GM21576 (cell line): ENCODE data around the gene EBLN1.

Source experiments
- ATAC-seq: cut with Tn5 transposase; IDR thresholded peaks from one replicate; pipeline ENCODE4 v1.9.1; 2021; ENCODE audit warnings: mild to moderate bottlenecking, moderate library complexity; ENCODE audit not compliant: unreplicated experiment

EBLN1 gene

DNA sequence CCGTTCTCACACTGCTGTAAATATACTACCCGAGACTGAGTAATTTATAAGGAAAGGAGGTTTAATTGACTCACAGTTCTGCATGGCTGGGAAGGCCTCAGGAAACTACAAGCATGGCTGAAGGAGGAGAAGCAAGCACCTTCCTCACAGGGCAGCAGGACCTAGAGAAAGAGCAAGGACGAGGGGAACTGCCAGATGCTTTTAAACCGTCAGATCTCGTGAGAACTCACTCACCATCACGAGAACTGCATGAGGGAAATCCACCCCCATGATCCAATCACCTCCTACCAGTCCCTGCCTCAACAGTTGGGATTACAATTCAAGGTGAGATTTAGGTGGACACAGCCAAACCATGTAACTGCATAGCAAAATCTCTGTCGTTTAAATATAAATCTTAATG, at the start of gene EBLN1:
TSS of gene EBLN1 (minus strand) at position 174 of the 400 bp plus-strand sequence. CDS start 8,032 bp downstream, outside the sequence.
- no peak for ATAC-seq

DNA sequence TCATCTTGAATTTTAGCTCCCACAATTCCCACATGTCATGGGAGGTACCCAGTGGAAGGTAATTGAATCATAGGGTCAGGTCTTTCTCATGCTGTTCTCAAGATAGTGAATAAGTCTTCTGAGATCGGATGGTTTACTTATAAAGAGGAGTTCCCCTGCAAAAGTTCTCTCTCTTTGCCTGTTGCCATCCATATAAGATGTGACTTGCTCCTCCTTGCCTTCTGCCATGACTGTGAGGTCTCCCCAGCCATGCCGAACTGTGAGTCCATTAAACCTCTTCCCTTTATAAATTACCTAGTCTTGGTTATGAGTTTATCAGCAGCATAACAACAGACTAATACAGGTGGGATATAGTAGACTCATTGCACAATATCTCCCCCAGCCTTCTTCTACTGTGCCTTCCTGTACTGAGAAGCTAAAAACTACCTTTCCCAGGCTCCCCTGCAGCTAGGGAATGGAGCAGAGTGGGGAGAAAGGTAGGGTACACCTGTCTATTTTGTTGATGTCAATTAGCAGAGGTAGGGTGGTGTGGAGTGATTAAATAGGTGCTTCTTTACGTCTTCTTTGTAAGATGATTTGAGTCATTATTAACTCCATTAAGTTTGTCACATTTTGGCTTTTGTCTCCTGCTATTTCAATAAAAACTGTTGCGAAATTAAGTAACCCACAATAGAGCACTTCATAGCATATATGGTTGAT, 48.2 kb upstream of the EBLN1 start:
- no peak for ATAC-seq

DNA sequence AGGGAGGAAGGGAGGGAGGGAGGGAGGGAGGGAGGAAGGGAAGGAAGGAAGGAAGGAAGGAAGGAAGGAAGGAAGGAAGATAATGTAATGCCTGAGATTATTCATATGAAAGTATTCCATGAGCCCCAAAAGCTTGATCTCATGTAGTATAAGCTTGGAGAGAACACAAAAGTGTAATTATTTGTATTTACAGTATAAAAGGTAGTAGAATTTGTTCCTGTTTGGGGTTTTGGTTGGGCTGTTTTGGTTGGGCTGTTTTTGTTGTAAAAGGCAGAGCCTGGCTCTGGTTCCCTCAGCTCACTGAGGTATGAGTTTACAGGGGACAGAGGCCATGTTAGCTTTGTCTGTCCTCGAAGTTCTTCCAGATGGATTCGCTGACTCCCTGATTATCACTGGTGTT, 45.3 kb upstream of the EBLN1 start:
- no peak for ATAC-seq

DNA sequence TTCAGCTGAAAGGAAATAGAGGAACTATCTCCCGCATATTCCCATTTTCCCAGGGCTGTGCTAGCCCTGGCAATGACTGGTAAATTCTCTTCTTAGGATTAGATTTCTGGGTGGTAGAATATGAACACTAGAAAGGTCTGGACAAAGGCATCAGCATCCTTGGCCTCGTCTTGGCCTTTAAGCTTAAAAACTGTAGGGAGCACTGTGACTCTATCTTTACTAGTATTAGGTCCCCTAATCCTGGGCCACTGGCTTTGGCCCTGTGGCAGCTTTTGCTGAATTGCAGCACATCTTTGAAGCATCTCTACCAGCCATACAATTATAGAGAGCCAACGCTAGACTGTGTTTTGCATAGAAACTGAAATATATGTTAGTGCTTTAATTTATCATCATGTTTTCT, 41.5 kb upstream of the EBLN1 start:
- ATAC-seq = peak; percentile 53

DNA sequence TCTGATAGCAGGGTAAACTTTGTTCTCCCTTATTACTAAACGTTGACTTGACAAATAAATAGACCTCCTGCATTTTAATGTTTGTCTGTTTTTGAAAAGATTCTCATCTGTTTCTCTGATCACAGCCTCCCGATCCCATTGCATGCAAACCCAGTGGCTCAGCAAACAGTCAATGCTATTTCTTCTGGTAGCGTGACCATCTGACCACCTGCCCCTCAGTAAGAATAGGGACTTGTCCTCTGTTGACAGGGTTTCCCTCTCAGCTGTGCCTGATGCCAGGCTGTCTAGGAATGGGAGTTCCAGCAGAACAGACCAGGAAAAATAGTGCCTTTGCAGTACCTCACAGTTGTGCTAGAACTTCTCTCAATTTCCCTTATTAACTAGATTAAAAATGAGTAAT, 40.7 kb upstream of the EBLN1 start:
- ATAC-seq = no peak

DNA sequence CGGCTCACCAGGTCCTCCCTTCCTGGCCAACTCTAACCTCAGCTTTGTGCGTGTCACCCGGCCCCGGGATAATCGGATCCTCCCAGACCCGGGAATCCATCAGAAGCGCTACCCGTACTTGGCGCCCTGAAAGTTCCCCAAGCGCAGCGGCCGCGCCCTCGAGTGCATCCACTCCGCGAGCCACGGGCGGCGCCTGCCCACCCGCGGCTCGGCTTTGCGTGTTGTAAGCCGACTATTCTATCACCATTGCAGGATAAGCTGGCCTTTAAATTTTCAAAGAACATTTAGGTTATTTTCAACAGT, 35.7 kb upstream of the EBLN1 start:
- no peak for ATAC-seq

DNA sequence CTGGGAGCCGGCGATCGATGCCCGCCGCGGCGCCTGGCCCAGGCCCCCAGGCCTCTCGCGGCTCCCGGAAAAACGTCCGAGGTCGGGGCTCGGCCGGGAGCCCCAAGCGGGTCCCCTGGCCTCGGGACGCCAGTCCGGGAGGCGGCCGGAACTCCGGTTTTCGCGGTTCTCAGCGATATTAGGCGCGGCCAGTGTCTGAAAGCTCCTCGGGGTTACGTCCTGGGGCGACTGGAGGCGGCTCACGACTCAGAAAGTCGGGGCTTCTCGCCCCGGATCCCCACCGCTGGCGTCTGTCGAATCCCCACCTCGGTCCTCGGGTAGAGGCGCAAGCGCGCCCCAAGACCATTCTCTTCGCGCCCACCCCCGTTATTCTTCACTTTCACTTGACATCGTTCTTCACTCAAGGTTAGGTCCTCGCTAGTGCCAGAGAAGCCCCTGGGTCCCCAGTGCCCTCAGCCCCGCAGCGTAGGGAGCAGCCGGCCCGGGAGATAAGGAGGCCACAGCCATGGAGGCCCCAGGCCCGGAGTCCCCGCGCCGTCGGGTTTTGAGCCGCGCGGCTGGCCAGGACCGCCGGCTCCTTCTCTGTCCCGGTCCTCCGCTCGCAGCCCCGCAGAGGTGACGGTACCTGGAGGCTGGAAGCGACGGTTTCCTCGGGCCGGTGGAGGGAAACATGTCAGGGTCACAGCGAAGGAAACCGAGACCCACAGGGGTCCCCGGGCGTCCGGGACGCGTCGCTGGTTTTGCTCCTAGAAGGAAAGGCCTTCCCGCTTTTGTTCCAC, 35.2 kb upstream of the EBLN1 start:
- peak; percentile 26 for ATAC-seq

DNA sequence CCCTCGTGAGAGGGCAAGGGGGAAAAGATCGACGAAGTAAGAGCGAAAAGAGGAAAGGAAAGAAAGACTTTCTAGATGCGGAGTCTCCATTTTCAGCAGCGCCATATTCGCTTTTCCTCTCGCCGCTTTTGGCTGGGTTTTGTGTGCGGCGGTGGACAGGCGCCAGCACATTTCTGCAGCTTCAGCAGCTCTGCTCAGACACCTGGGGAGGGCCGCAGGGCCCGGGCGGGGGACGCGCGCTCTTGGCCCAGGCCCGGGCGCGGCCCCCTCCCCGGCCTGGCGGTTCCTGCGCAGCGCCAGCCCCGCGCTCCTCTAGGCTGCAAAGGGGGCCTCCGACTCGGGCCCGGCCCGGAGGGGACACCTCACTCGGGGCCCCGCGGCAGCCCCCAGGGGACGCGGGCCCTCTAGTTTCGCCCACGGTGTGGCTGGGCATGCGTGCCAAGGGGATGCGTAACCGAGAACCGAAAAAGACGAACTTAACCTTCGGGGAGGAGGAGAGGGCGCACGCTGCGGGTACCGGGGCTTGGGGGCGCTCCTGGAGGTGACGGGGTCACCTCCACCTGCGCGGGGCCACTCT, 34.5 kb upstream of the EBLN1 start:
- ATAC-seq = peak; percentile 53

DNA sequence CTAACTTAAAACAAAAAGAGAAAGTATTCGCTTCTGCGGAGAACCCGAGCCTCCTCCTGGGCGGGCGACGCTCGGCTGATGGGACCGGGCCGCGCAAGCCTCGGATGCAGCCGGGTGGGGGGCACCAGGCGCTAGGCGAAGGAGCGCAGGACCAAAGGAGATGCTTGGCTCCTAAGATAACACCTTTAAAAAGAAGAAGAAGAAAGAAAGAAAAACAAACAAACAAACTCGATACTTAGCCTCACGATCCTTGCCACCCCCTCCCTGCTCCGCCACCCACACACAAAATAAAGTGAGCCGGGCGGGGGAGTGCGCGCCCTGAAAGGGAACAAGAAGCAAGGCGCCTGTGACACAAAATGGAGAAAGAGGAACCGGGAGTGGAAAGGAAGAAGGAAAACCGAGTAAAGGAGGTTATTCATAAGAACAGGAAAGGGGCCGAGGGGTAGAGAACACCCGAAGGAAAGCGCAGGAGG, 34.0 kb upstream of the EBLN1 start:
- peak; percentile 44 for ATAC-seq

DNA sequence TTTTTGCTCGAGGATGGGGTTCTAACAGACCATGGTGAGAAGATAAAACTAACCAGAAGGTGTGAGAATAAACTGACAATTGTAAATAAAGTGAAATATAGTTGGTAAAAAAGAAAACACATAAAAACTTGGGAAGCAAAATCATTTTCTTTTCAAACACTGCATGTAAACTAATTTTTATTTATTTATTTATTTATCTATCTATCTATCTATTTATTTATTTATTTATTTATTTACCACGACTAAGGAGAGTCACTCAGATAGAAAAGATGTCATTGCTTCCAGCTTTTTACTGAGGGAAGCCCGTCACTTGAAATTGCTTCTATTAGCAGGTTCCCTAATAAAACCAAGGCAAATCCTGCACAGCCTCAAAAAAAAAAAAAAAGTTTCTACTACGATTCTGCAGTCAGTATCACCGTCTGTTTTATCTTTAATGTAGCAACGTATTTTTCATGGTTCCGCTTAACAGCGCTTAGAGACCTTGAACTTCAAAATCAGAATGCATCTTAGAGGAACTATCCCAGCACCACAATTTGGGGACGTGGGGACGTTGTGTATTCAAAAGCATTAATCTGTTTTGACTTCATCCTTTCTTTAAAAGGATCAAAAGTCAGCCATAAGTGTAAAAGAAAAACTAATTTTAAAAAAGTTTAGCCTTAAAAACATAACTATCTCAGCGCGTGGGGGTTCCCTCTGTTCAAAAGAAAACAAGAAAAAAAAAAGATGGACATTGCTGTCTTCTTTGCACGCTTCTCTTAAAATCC, 33.3 kb upstream of the EBLN1 start:
- ATAC-seq = no peak

DNA sequence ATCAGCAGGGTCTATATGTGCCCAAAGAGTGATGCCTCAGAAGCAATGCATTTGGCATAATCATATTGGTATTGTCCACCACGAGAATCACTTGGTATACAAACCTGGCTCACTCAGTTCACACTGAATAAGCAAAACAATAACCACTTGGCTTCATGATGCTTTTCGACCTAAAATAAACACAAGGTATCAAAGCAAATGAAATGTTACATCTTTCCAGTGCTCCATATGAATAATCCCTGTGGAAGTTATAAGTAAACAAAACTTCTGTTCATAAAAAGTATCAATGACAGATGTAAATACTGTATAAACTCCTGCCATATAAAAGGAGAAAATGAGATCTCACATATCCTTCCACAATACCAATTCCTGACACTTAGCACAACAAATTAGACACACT, 29.8 kb upstream of the EBLN1 start:
- no peak for ATAC-seq

DNA sequence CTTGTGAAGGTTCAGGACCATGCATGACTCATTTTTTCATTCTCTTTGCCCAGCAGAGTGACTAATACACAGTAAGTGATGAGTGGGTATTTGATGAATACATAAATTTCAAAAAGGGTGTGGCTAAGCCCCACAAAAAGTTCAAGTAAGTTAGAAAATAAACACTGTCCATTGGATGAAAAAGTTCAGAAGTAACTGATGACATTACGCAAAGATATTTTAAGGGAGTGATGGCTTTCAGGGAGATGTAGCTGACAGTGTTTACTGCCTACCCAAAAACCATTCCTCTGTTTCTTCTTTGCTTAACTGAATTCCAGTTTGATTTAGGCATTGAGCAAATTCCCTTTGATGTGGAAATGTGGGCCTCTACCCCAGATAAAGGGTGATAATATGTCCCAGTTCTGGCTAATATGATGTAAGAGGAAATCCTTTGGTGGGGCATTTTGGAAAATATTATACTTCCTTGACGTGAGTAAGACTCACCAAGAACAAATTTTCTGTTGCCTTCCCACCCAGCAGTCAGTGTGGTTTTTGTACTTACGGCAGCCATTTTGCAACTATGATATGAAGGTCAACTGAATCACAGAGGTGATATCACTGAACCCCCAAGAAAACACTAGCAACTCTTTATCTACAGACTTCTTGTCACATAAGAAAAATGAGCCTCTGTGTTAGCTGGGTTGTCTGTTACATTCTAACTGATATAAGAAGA, 29.0 kb upstream of the EBLN1 start:
- ATAC-seq = no peak

DNA sequence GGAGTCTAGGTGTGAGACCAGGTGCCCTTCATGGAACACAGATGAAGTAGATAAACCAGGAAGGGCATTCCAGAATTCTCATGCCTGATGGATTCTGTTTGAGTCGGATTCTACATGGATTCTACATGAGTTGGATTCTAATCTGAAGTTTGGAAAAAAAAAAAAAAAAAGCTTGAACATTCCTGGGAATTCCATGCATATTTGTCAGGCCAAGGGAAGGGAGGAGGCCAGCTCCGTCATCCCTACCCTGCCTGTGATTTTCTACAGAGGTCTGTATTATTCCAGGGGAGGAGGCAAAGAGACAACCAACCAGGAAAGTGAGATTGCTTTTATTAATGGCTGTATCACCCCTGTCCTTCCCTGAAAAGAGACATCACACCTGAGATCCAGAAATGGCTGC, 27.8 kb upstream of the EBLN1 start:
- ATAC-seq = no peak

DNA sequence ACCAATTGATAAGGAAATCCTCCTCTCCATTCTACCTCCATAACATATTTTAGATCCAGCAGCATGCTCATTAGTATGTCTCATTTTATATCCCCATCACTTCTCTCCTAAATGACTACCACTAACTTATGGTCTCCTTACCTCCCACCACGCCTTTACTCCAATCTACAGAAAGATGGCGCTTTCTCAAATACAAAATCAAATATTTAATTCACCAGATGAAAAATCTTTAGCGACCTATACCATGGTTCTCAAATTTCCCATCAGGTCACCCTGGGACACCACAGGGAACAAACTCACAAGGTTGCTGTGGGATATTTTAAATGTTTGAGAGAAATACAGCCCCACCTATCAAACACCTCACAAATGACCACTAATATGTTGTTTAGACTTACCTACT, 27.0 kb upstream of the EBLN1 start:
- ATAC-seq = no peak

DNA sequence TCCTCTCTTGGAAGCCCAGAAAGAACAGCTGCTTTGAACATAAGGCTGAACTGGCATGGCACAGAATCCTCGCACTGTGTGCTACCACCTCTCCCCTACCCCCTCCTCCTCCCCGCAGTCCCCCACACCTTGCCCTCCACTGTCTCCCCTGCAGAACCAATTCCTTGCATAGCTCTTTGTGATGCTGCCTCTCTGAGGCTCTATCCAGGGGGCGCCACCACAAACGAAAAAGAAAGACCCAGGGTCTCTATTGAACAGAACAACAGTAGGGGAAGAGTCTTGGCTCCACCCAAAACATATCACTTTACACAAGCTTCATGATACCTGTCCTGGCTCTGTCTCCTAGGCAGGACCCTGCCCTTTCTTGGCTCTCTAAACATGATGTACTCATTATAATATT, 26.2 kb upstream of the EBLN1 start:
- no peak for ATAC-seq

DNA sequence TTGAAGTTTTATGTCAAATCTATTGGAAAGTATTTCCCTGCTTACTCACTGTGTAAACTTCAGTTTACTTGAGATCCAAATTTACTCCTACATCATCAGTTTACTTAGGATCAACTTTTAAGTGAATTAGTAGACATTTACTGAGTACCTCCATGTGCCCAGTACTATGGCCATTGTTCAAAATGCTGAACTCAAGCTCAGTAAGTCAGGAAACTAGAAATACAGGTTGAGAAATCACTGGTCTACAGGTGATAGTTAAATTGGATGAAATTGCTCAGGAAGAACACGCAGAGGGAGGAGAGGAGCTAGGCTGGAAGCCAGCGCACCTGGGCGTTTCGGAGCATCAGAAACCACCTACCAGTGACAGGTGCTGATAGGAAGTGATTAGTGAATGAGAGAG, 25.5 kb upstream of the EBLN1 start:
- no peak for ATAC-seq

DNA sequence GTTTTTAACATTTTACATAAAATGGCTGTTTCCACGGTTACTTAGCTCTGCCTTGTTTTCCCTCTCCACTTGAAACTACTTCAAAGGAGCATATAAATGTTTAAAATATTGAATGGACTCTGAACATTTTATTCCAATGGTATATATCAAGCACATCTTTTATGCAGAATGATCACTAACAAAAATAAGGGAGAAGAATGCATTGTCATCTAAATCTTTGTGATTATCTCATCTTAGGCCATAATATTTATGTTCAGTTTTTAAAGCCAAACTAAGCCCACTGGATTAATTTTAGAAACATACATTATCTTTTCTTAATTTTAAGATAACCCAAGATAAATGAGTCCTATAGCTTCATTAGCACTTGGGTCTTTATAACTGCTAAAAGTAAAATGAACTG, 13.4 kb upstream of the EBLN1 start:
- no peak for ATAC-seq

DNA sequence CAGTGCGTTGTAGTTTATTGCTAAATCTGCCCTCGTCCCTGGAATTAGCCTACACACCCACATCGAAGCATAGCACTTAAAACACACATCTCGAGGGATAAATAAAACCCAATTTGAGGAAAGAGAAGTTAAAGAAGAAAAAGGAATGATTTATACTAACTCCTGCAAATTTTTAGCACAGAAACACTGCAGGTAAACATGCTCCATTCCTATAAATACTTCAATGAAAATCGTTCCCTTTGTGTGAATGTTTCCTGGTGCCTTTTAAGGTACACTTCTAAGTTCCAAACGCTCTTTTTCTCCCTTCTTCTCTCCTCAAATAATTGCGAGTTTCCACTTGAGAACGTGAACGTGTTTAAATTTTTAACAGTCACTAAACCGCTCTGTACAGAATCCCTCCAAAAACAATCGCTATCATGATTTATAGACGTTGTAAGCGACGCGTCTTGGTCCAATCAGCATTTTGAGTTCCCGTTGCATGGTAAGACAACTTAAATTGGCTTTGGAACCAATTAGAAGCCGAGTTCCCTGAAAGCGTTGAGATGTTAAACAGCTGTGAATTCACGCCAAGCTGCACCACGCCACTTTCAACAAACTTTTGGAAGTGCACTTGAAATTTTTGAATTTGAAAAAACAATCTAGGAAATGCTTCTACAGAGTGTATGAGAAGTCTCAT, 12.5 kb upstream of the EBLN1 start:
- ATAC-seq = no peak

DNA sequence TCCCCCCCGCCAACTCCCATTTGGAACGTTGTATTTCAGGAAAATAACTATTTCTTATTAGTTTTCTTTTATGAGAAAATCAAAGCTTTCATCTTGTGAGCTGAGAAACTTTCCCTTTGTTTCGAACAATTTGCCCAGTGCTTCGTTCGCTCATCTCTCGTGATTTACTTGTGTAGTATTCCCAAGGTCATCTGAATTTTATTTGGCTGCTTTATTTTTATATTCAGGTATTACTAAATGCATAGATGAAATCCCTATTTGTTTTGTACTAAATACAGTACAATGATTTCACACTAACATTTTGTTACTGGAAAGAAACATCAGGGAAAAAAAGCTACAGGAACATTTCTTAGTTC, 12.0 kb upstream of the EBLN1 start:
- ATAC-seq = no peak
